ENCODE data around the gene AKAP13.

DNA sequence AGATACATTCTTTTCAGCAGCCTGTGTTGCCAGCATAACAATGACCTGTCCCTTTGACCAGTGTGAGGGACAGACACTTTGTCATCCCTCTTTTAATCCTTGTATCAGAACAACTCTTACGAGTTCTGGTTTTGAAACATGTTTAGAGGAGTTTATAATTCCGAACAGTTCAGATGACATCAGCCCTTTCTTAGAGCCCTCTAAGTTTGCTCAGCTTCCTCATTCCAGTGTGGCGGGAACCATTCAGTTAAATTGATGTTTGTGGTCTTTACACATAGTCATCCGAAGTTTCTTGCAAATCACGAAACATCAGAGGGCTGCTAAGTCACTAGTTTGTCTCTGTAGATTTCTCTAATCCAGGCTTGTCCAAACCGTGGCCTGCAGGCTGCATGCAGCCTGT is 102.5 kb downstream of the AKAP13 start:
- TF ChIP-seq POLR2AphosphoS5 (IDR thresholded peaks at IDR 0.05; ENCODE audit: low read depth, low read length) = no peak
- TF ChIP-seq POLR2A (IDR thresholded peaks at IDR 0.05; ENCODE audit: low read depth, low read length) = no peak
- no peak for TF ChIP-seq TAF1 (IDR thresholded peaks at IDR 0.05; ENCODE audit: low read depth, low read length)

Measured in GM12891 (cell line).